GM04504 (cell line): Measurements from ENCODE around the gene SLC39A11.

ENCODE experiments used
- DNase-seq: peaks from one replicate; pipeline ENCODE4 v3.0.0-alpha.2; 2012; ENCODE audit warnings: low read depth

Gene SLC39A11

GRCh38 chr17:72616447-72616846 is 476.0 kb downstream of the SLC39A11 start:
- no peak for DNase-seq

GRCh38 chr17:72615627-72615991 is 476.9 kb downstream of the SLC39A11 start:
- no peak for DNase-seq

- DNase-seq, result no peak
These were observed 477.4 kb downstream of the SLC39A11 start for GRCh38 chr17:72614871-72615626.

- no peak for DNase-seq
These were observed 478.0 kb downstream of the SLC39A11 start for GRCh38 chr17:72614476-72614870.

GRCh38 chr17:72613806-72614292 is 478.6 kb downstream of the SLC39A11 start:
- no peak for DNase-seq

GRCh38 chr17:72613396-72613795 is 479.1 kb downstream of the SLC39A11 start:
- DNase-seq, result no peak

- DNase-seq, result no peak
These were observed 481.3 kb downstream of the SLC39A11 start for GRCh38 chr17:72611172-72611571.

GRCh38 chr17:72609501-72609900 is 483.0 kb downstream of the SLC39A11 start:
- no peak for DNase-seq

- no peak for DNase-seq
These were observed 484.1 kb downstream of the SLC39A11 start for GRCh38 chr17:72608436-72608835.

- no peak for DNase-seq
These were observed 485.8 kb downstream of the SLC39A11 start for GRCh38 chr17:72606656-72607055.

- no peak for DNase-seq
These were observed 486.9 kb downstream of the SLC39A11 start for GRCh38 chr17:72605543-72605942.

GRCh38 chr17:72604518-72604917 is 488.0 kb downstream of the SLC39A11 start:
- DNase-seq, result no peak

- no peak for DNase-seq
These were observed 488.9 kb downstream of the SLC39A11 start for GRCh38 chr17:72603420-72604242.

GRCh38 chr17:72602517-72603419 is 489.7 kb downstream of the SLC39A11 start:
- no peak for DNase-seq

GRCh38 chr17:72600934-72601333 is 491.6 kb downstream of the SLC39A11 start:
- DNase-seq, result no peak

- no peak for DNase-seq
These were observed 492.6 kb downstream of the SLC39A11 start for GRCh38 chr17:72599891-72600290.

GRCh38 chr17:72598695-72599094 is 493.8 kb downstream of the SLC39A11 start:
- no peak for DNase-seq

- DNase-seq, result no peak
These were observed 495.0 kb downstream of the SLC39A11 start for GRCh38 chr17:72597354-72598087.
